GM18498 (cell line): ENCODE data around the gene AHNAK.

ENCODE experiments used
- ATAC-seq: cut with Tn5 transposase; IDR thresholded peaks from one replicate; pipeline ENCODE4 v1.9.1; 2021; ENCODE audit warnings: mild to moderate bottlenecking, moderate library complexity; ENCODE audit not compliant: unreplicated experiment

The AHNAK gene

DNA sequence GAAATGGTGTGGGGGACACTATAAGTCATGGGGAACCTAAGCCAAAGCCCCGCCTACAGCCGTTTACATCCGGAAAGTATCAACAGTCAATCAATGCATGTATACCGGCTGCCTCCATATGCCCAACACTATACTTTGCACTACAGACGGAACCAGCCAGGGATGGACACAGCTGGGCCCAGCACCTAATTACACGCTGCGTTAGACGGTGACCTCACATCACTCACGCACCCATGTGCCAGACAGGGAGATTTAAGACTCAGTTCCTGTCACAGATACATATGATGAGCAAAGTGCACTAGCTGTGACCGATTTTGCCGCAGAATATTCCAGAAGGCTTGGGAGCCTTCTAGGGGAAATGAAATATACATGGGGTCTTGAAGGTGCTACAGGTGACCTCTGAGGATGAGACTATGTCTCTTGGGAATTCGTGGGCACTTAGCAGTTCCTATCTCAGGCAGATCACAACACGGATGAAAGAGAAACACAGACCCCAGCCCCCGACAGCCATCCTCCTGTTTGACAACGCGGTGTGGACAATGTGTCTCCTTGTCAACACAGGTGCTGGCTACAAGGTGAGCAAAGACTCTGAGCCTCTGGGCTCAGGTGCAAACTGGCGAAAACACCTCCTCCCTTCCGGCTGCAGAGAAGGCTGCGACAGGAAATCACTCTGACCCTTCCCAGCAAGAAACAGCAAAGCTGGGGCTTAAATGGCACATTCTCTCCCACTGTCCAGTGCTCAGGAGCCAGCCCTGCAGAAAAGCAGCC, 8.0 kb downstream of the AHNAK start:
- no peak for ATAC-seq

DNA sequence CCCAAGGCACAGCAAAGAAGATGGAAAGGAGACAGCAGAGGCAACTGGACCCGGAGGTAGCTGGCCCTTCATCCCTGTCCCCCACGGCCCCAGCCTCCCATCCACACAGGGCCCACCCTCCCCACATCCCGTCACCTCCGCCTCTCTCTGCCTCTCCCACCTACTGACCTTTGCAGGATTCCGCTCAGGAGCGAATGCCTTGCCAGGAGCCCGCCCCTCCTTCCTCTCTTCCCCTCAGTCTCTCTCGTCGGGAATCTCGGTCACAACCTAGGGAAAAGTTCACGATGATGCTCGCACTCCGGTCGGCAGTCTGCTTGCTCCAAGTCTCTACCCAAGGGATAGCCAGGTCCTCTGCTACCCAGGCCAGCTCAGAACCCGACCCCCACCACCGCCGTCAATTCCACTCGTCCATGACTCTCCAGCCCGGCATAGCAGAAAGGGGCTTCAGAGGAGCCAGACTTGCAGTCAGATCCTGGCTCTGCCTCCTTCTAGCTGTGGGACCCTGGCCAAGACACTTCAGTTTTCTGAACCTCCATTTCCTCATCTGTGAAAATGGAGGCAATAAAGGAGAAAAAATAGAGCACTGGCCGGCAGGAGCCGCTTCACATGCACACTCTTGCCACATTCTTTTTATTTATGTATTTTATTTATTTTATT, 10.2 kb downstream of the AHNAK start:
- no peak for ATAC-seq

DNA sequence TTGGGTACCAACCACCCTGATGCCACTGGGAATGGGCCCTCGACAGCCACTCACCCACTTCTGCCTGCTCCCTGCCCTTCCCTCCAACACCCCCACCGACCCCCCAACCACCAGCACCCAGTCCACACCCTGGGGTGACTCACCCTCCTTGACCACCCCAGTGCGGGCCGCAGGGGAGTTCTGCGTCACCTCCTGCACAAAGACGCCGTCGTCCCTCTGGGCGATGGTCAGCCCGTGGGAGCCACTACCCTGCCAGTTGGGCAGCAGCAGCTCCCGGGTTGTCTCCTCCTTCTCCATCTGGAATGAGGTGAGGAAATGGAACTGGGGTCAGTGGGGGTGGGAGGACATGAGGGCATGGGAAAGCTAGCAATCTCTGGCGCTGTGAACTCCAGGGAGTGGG, 10.8 kb downstream of the AHNAK start:
- ATAC-seq = no peak

DNA sequence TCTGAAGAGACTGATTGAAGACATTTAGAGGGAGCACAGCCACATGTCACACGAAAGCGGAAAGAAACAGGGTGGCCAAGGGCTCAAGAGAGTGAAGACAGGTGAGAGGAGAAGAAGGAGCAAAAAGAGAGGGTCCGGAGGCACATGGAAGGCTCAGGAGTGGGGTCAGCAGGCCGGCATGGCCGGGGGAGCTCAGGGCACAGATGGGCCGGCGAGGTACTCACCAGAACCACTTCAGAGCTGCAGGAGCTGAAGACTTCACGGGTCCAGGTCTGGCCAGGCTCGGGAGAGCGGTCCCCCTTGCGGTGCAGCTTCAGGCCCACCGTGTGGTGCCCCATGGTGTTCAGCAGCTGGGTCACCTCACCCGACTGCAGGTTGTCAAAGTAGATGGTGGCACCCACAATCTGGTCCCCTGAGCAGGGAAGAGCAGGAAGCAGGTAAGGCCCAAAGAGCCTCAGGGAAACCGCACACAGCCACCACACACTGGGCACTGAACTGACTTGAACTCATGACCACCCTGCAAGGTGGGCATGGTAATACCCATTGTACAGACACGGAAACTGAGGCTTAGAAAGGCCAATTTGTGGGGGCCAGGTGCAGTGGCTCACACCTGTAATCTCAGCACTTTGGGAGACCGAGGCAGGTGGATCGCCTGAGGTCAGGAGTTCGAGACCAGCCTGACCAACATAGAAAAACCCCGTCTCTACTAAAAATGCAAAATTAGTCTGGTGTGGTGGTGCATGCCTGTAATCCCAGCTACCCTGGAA, 11.6 kb downstream of the AHNAK start:
- ATAC-seq = no peak

DNA sequence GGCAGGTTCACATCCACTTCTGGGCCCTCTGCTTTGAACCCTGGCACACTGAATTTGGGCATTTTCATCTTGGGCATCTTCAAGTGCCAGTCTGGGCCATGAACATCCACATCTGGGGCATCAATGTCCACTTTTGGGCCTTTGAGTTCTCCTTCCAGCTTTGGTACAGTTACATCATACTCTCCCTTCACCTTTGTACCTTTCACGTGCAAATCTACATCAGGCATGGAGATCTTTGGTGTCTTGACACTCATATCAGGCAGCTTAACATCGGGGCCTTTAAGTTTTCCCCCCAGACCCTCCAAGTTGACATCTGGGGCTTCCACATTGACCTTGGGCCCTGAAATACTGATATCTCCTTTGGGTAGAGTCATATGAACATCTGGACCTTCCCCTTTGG, 14.5 kb downstream of the AHNAK start:
- no peak for ATAC-seq

DNA sequence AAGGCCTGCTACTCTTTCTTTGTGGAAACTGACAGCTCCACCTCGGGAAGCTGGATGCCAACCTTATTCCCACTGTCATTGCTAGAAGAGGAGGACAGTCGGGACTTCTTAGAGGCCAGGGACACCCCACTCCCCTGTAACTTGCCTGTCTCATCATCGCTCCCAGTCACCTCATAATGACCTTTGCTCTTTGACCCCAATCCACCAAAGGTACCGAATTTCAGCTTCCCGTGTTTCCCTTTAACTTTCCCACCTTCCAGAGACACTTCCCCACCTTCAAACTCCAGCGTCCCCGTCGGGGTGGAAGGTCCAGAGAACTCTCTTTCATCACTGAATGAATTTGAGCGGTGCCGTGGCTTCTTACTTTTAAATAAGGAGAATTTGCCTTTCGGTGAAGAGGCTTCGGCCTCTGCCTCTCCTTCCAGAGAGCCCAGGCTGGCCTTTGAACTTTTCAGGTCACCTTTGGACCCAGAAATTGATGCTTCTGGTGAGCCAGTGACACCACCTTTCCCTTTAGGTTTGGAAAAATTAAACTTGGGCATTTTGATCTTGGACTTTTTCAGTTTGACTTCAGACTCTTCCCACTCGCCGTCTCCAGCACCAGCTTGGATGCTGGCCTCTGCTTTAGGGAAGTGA, 29.8 kb downstream of the AHNAK start:
- no peak for ATAC-seq

DNA sequence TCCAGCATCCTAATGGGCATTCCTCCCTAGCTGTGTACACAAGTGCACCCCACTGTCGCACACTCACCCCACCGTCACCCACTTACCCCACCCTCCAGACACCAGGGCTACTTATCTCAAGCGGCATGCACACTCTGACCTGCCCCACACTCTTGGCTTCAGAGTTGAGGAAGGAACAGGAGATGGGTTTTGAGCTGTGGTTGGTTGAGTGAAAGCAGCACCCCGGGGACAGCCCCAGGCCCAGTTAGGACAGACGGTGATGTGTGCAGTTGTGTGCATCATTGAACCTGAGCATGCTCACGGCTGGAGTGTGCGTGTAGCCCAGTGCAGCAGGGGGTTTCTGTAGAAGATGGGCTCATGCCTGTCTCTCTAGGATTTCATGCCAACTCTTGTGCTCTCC, 32.5 kb downstream of the AHNAK start:
- no peak for ATAC-seq

DNA sequence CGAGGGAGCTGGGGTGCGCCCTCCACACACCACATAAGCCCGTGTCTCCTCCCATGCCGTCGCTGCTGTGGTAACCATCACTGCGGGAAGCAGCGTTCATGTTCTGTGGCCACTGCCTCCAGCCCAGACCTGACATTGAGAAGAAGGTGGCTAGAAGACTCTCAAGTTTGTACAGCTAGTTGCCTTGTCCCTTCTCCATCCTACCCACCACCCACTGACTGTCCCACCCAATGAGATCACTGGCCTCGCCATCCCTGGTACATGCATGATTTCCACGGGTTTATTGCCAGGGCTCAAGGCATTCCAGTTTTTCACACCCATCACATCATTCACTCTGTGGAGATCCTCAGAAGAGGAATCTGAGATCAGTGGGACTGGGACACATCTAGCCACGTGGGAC, 33.0 kb downstream of the AHNAK start:
- ATAC-seq = no peak

DNA sequence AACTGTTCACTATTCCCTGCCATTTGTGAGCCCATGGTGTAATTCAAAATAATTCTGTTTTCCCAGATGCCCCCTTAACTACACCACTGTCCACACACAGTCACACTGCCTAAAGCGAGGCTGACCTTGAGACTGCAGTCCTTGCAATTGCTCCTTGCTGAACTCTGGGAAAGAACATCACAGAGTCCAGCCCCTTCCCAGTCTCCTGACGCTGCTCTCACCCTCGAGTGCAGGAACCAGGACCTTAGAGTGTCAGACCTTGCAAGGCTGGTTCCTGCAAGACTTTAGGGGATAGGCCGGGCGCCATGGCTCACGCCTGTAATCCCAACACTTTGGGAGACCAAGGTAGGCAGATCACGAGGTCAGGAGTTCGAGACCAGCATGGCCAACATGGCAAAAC, 33.6 kb downstream of the AHNAK start:
- no peak for ATAC-seq

DNA sequence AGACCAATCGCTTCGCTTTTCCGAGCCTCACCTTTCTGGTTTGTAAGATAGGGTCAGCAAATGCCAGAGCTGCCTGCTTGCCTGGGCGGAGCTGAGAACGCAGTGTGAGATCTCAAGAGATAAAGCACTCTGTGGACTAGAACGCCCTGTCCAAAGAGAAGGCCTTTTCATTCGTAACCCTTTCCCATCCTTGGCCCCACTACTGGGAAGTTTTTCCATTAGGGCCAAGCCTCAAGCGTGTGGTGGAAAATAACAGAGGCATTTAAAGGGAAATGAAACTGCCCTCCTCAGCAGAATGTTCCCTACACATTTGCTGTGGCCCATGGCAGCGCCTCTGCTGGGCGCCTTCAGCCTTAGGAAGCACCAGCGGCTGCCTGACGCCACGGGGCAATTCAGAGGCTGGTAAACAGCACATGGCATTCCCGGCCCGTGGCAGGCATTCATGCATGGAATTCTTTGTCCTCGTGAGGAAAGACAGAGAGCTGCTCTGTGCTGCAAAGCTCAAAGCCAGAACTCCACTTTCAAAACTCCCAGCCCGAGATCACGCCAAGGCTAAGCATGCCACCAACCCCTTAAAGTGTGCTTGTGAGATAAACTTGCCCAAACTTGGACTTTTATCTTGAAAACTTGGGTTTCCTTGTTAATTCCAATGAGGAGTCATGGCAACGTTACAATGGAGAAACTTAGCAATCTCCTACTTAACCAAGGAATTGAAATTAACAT, 38.1 kb downstream of the AHNAK start:
- ATAC-seq = no peak

DNA sequence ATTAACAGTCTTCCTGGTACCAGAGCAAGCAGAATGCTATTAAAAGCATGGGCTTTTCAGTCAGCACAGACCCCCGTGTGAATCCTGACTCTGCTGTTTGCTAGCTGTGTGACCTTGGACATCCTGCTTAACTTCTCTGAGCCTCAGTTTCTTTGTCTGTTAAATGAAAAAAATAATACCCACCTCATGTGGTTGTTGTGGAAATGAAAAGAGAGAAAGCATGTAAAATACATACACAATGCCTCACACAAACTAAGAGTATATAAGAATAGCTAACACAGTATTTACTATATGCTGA, 39.5 kb downstream of the AHNAK start:
- ATAC-seq = no peak

DNA sequence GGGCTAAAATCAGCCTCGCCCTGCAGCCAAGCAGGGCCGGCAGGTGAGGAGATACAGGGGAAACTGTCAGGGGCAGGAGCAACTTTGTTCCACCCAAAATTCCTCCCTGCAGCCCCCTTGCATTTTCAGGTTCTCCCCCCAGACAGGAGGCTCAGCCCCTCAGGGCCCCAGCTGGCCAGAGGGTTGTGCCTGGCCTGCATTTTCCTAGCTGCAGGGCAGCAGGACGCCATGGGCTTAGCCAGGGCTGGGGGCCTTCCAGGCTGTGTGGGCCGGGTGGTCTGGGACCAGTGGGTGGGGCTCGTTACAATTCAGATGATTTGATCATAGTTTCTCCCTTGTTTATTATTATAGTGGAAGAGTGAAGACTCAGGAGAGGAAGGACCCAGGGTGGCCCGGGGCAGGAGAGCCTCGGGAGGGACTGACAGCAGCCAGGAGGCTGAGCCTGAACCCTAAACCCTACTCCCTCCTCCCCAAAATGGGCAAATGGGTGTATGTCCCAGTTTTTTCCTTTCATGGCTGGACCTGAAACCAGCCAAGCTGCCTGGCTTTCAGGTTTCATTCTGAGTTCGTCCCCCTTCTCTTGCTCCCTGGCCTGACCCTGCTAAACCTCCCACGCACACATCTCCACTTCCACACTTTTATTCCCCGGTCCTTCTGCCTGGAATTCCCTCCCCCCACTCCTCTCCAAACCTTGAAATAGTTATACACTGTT, 40.0 kb downstream of the AHNAK start:
- no peak for ATAC-seq

DNA sequence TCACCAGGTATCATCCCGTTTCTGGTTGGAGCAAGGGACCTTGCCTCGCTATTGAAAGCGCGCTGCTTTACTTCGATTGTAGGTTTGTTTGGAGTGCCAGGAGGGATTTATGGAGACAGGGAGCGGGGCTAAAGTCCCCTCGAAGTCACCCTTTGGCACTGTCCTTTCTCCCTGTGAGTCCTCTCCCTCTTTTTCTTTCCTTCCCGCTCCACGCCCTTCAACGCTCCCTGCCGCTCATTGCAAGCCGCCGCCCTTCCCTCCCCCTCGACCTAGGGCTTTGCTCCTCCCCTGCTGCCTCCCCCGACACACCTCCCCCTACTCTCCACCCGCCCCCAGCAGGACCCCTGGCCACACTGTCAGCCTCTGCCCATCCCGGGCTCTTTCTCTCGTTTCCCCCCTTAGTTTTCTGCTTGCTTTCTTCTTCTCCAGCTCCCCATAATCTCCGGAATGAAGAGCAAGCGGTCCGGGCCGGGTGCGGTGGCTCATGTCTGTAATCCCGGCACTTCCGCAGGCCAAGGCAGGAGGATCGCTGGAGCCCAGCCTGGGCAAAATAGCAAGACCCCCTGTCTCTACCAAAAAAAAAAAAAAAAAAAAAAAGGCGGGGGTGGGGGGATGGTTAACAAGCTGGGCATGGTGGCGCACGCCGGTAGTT, 41.0 kb downstream of the AHNAK start:
- ATAC-seq = no peak

DNA sequence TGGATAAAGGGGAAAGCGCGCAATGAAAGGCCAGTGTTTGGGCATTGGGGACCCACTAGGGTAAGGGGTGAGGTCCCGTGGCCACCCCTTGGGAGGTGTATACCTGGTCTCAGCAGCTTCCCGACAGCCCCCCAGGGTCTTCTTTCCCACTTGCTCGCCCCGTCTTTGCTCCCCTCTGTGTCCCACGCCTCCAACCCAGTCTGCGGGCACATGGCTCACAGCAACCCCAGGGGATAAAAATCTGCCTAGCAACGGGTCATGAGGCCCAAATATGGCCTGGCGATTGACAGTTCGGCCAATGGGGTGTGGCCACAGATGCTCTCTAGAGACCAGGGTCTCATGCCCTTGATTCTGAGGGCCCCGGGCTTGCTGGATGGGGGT, 41.6 kb downstream of the AHNAK start:
- ATAC-seq = no peak

DNA sequence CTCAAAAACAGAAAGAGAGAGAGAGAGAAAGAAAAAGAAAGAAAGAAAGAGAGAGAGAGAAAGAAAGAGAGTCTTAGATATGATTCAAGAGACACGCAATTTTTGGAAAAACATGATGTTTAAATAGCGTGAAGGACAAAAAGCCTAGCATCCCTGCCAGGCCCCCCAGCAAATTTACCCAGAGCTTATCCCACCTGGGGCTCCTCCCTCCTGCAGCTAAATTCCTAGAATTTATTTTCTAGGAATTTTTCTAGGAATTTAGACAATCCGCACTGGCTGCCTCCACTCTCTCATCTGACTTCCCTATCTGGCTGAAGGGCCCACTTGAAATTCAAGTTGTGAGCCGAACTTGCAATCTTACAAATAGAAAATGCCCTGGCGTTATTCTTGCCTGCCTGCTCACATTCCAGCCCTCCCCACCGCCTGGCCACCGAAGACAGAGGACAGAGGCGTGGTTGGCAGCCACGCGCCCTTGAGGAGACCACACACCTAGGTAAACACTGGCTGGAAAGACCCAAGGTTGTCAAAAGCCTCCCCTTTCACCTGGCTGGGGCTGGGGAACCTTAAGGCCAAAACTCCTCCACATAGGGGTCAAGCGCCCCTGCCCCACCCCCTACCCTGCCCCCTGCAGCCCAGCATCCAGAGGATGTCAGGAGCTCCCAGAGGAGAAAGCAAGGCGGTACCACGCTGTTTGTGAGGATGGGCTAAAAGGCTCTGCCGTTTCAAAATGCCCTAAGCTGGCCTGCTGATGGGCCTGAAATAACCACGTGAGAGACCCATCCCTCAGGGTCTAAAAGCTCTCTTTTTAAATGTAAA, 42.2 kb downstream of the AHNAK start:
- ATAC-seq = no peak

DNA sequence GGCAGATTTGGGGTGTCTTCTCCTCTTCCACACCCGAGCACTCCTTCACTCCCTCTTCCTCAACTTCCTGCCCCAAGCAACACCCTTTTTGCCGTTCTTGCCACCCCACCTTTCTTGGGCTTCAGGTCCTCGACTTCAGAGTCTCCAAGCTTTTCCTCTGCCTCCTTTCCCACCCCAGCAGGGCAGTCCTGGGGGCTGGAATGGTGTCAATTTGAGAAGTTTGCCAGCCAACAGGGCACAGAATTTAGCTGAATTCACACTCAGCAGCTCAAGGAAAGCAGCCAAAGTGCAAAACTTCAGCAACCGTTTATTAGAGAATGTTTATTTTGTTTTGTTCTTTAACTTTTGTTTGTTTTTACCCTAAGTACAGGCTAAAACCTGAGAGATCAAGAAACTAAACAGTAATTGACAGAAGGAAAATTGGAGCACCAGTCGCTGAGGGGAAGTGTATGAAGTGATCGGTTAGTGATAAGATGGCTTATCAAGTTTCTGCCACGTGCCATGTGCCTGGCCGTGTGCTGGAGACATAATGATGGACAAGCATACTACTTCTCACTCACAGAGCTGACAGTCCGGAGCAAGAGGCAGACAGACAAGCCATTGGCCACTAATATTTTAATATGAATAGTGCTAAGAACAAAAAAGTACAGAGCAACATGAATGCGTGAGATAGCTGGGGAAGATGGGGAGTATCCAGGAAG, 44.4 kb downstream of the AHNAK start:
- ATAC-seq = no peak

DNA sequence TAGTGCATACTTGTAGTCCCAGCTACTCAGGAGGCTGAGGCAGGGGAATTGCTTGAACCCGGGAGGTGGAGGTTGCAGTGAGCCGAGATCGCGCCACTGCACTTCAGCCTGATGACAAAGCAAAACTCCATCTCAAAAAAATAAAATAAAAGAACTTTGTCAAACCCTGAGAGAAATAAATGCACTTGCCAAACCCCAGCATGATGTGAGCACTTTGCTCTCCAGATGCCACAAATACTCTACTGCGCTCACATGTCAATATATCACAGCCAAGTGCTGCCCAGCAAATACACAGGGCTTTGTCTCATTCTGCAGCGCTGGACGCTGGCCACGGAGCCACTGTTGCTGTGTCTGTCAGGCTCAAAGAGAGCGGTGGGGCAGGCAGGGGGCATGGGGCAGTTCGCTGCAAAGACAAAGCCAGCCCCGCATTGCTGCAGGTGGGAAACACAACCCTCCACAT, 45.1 kb downstream of the AHNAK start:
- no peak for ATAC-seq

DNA sequence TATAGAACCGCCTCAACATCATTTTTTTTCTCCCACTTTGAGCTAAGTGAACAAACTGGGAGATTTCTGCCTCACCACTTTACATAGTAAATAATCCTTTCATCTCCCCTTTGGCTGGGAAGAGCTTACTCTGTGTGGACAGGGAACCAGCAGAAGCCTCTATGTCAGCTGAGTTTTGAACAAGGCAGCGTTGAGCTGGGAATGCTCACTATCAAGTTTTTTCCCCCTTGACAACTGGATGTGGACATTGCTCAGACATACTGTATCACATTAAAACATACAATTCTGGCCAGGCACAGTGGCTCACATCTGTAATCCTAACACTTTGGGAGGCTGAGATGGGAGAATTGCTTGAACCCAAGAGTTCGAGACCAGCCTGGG, 46.0 kb downstream of the AHNAK start:
- no peak for ATAC-seq
